ENCODE measurements around the gene PRKG1. TPM values are rescaled to one million over a fixed set of nuclear protein-coding genes. Genes with fewer than 3 reads are reported as not detected.
A peak's percentile ranks its signal among the peaks of the same experiment; 100 is the strongest.

Gene PRKG1
- total and polyA plus RNA-seq, 7 donors, result 4.5 to 49.0 (median 31.7) TPM

GRCh38 chr10:51932530-51932929, 858.2 kb downstream of the PRKG1 start:
- Histone ChIP-seq H3K9me3 (no peaks in the 10 kb centered on the region), H3K27ac (no peak overlapping the region), H3K36me3 (ENCODE audit: insufficient read depth in 1 of 2, low read depth in 1 of 2) (no peaks in the 10 kb centered on the region), H3K4me3 (no peak overlapping the region), H3K4me1 (no peaks in the 10 kb centered on the region), H3K27me3 (ENCODE audit: insufficient read depth in 3 of 3, low read length in 2 of 3) (no peaks in the 10 kb centered on the region)
- no peak for DNase-seq
- 62 to 78% (median 66%) methylated on average over 4 of the region's 4 CpGs for WGBS, 3 donors
- intact Hi-C loops (cut with DNase I), result no loop called here
- ATAC-seq, result no peak
- no peak for TF ChIP-seq CTCF (IDR thresholded peaks at IDR 0.05)

- no peaks in the 10 kb centered on the region for H3K36me3 ChIP-seq (ENCODE audit: insufficient read depth in 1 of 2, low read depth in 1 of 2)
- intact Hi-C loops (cut with DNase I), result no loop called here
- no peak overlapping the region for H3K27ac ChIP-seq
- ATAC-seq, result no peak
- 60 to 84% (median 76%) methylated on average over 5 of the region's 5 CpGs for WGBS, 3 donors
- DNase-seq, result no peak
- TF ChIP-seq CTCF (IDR thresholded peaks at IDR 0.05), result no peak
- no peak overlapping the region for H3K4me3 ChIP-seq
- H3K4me1 ChIP-seq, result no peaks in the 10 kb centered on the region
- H3K27me3 ChIP-seq (ENCODE audit: insufficient read depth in 3 of 3, low read length in 2 of 3), result no peaks in the 10 kb centered on the region
- H3K9me3 ChIP-seq, result no peaks in the 10 kb centered on the region
Measured at GRCh38 chr10:51934373-51934772, 860.1 kb downstream of the PRKG1 start.

- Histone ChIP-seq H3K27ac (no peak overlapping the region), H3K36me3 (ENCODE audit: insufficient read depth in 1 of 2, low read depth in 1 of 2) (no peaks in the 10 kb centered on the region), H3K27me3 (ENCODE audit: insufficient read depth in 3 of 3, low read length in 2 of 3) (no peaks in the 10 kb centered on the region), H3K9me3 (no peaks in the 10 kb centered on the region), H3K4me3 (no peak overlapping the region), H3K4me1 (no peaks in the 10 kb centered on the region)
- intact Hi-C loops (cut with DNase I), result no loop called here
- ATAC-seq, result no peak
- 91 to 92% (median 91%) methylated on average over 5 of the region's 5 CpGs for whole genome bisulfite sequencing, 3 donors
- TF ChIP-seq CTCF (IDR thresholded peaks at IDR 0.05), result no peak
- no peak for DNase-seq
Measured at GRCh38 chr10:51935341-51935740, 861.1 kb downstream of the PRKG1 start.

GRCh38 chr10:51937308-51938140, 863.2 kb downstream of the PRKG1 start:
- ATAC-seq, result peak in 1 of 4 donors; percentile 66
- H3K9me3 ChIP-seq, result no peaks in the 10 kb centered on the region
- H3K27me3 ChIP-seq (ENCODE audit: insufficient read depth in 3 of 3, low read length in 2 of 3), result no peaks in the 10 kb centered on the region
- H3K4me1 ChIP-seq, result no peaks in the 10 kb centered on the region
- no peak for TF ChIP-seq CTCF (IDR thresholded peaks at IDR 0.05)
- H3K27ac ChIP-seq, result no peak overlapping the region
- 59 to 65% (median 59%) methylated on average over 7 of the region's 7 CpGs for WGBS, 3 donors
- no peak for DNase-seq
- intact Hi-C loops (cut with DNase I), result no loop called here
- H3K36me3 ChIP-seq (ENCODE audit: insufficient read depth in 1 of 2, low read depth in 1 of 2), result no peaks in the 10 kb centered on the region
- H3K4me3 ChIP-seq, result no peak overlapping the region
